Thyroid gland (tissue), 4 donors: ENCODE data around the gene C8A. TPM values are rescaled to one million over a fixed set of nuclear protein-coding genes. Genes with fewer than 3 reads are reported as not detected.

Experiments used
- DNase-seq, 2 donors: peaks; one replicate each; pipeline ENCODE4 v3.0.0-alpha.2; 2019
- H3K27ac ChIP-seq, 3 donors: fragments of 200-600 bp; sonication (generic); 1 replicate in 2 of 3; 2 replicates in 1 of 3; pipeline ENCODE4 v1.5.1; 2016 to 2019; ENCODE audit warnings: mild to moderate bottlenecking in 1 of 3, moderate library complexity in 1 of 3
- H3K27me3 ChIP-seq: fragments of 200-600 bp; sonication (generic); one replicate; pipeline ENCODE4 v1.5.1; 2019
- H3K36me3 ChIP-seq, 2 donors: fragments of 200-600 bp; sonication (generic); one replicate each; pipeline ENCODE4 v1.5.1; 2016 to 2019
- H3K4me1 ChIP-seq, 2 donors: fragments of 200-600 bp; sonication (generic); one replicate each; pipeline ENCODE4 v1.5.1; 2017 to 2019
- H3K4me3 ChIP-seq, 3 donors: fragments of 200-600 bp; sonication (generic); replicated peaks in 1 of 3; 1 replicate in 2 of 3; 2 replicates in 1 of 3; pipeline ENCODE4 v1.5.1; 2016; ENCODE audit warnings: mild to moderate bottlenecking in 1 of 3
- H3K9me3 ChIP-seq: fragments of 200-600 bp; sonication (generic); one replicate; pipeline ENCODE4 v1.5.1; 2017
- POLR2A ChIP-seq, 2 donors: fragments of 450-650 bp; IDR thresholded peaks; one replicate each; pipeline ENCODE4 v1.6.1; 2017; ENCODE audit warnings: antibody characterized with exemption in 2 of 2, mild to moderate bottlenecking in 2 of 2, moderate library complexity in 1 of 2
- WGBS, 2 donors: methylation state at CpG; one replicate each; pipeline ENCODE4 v1.1.5; 2017; 5-methylcytosine and 5-hydroxymethylcytosine counted together
- intact Hi-C: fragments of 100-400 bp; cut with DNase I; formaldehyde crosslinking; loops from one replicate; pipeline ENCODE4 v1.15.1; 2023
- total RNA-seq, 4 donors: library from RNA; depleted of rRNA; stranded (reverse); fragments of >200 nt; gene quantifications; one replicate each; pipeline ENCODE4 v1.2.3, GENCODE V29; 2016
- TF ChIP-seq, protein P1 (sequence below), 6 experiments: fragments of 200-600 bp in 3 of 6; fragments of 450-650 bp in 3 of 6; sonication (generic) in 3 of 6; IDR thresholded peaks; one replicate each; pipeline ENCODE4 v1.5.1; 2016 to 2019; ENCODE audit warnings: antibody characterized with exemption in 6 of 6, mild to moderate bottlenecking in 2 of 6, inconsistent platforms in 1 of 6, moderate library complexity in 1 of 6

Gene C8A
- total RNA-seq, 4 donors from 2014 or later, result not detected

DNA sequence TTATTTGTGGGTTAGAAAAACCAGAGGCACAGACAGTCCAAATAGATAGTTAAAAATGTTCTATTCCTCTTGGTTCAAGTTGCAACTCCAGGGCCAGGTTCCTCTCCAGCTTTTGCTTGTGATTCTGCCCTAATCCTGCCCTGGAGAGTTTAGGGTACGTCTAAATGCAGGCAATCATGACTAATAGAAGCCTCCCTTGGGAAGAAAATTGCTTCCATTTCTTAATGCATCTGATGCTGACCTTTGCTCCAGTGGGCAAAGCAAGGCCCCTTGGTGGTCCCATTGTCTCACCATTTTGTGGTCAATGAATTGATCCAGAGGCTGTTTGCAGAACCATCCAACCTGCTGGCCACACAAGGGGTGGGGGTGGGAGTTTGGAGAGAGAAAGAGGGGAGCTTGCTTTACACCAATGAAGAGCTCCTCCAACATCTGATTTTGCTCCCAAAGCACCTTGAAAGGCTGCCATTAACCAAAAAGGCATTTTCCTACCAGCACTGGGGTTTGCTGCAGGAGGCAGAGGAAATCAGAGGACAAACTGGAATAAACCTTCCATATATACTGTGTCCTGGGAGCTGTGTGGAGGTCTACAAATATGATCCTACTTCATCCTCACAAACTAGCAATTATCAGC, 79.9 kb downstream of the C8A start:
- 40 to 52% methylated on average over 1 of the region's 1 CpG for WGBS, 2 donors
- Histone ChIP-seq H3K4me3 (no peak overlapping the region), H3K27me3 (no peaks in the 10 kb centered on the region), H3K27ac (no peak overlapping the region), H3K4me1 (no peaks in the 10 kb centered on the region), H3K36me3 (no peaks in the 10 kb centered on the region), H3K9me3 (no peaks in the 10 kb centered on the region)
- DNase-seq, result no peak
- no peak for TF ChIP-seq POLR2A (IDR thresholded peaks at IDR 0.05)
- TF ChIP-seq, protein P1, sequence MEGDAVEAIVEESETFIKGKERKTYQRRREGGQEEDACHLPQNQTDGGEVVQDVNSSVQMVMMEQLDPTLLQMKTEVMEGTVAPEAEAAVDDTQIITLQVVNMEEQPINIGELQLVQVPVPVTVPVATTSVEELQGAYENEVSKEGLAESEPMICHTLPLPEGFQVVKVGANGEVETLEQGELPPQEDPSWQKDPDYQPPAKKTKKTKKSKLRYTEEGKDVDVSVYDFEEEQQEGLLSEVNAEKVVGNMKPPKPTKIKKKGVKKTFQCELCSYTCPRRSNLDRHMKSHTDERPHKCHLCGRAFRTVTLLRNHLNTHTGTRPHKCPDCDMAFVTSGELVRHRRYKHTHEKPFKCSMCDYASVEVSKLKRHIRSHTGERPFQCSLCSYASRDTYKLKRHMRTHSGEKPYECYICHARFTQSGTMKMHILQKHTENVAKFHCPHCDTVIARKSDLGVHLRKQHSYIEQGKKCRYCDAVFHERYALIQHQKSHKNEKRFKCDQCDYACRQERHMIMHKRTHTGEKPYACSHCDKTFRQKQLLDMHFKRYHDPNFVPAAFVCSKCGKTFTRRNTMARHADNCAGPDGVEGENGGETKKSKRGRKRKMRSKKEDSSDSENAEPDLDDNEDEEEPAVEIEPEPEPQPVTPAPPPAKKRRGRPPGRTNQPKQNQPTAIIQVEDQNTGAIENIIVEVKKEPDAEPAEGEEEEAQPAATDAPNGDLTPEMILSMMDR (IDR thresholded peaks at IDR 0.05), result no peak
- intact Hi-C loops, result no loop called here

DNA sequence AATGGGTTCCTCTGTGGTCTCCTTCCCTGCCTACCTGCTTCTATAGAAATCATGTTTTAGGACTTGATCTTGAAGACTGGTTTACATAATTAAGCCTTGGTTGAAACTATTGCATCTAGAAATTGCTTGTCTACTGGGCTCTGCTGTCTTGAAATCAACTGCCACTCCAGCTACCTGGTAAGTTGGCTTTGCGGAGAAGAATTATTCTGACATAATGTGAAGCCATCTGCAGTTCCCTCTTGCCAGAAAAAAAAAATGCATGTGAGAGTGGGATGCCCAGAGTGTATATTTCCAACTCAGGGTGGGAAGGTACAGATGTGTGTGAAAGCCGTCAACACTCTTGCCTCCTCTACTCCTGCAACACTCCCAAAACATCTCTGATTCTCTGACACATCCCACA, 84.0 kb downstream of the C8A start:
- DNase-seq, result no peak
- no peaks in the 10 kb centered on the region for H3K4me1 ChIP-seq
- H3K27ac ChIP-seq, result no peak overlapping the region
- TF ChIP-seq, protein P1 (IDR thresholded peaks at IDR 0.05), result no peak
- TF ChIP-seq POLR2A (IDR thresholded peaks at IDR 0.05), result no peak
- no peak overlapping the region for H3K4me3 ChIP-seq
- H3K9me3 ChIP-seq, result no peaks in the 10 kb centered on the region
- 95 to 97% methylated on average over 2 of the region's 2 CpGs for WGBS, 2 donors
- no peaks in the 10 kb centered on the region for H3K27me3 ChIP-seq
- no peaks in the 10 kb centered on the region for H3K36me3 ChIP-seq
- intact Hi-C loops, result no loop called here

DNA sequence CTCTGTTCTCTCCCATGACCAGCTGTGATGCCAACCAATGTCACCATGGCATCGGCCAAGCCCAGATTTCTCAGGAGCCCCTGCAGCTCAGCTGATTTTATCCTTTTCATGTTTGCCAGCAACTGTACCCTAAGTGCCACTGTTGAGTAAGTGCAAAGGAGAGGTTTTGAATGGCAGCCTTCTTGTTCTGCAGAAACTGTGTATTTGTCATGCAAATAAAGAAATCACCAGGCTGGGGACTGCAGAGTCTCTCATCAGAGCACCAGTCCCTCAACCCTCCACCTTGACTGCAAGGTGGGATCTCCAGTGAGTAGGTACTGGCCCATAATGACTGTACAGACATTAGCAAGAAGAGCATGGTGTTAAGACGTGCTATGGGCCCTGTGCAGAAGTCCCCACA, 84.6 kb downstream of the C8A start:
- H3K36me3 ChIP-seq, result no peaks in the 10 kb centered on the region
- DNase-seq, result no peak
- no peak overlapping the region for H3K27ac ChIP-seq
- no peaks in the 10 kb centered on the region for H3K27me3 ChIP-seq
- 90 to 93% methylated on average over 2 of the region's 2 CpGs for WGBS, 2 donors
- no peaks in the 10 kb centered on the region for H3K9me3 ChIP-seq
- TF ChIP-seq, protein P1 (IDR thresholded peaks at IDR 0.05), result no peak
- no peak for TF ChIP-seq POLR2A (IDR thresholded peaks at IDR 0.05)
- no peak overlapping the region for H3K4me3 ChIP-seq
- H3K4me1 ChIP-seq, result no peaks in the 10 kb centered on the region
- intact Hi-C loops, result no loop called here

DNA sequence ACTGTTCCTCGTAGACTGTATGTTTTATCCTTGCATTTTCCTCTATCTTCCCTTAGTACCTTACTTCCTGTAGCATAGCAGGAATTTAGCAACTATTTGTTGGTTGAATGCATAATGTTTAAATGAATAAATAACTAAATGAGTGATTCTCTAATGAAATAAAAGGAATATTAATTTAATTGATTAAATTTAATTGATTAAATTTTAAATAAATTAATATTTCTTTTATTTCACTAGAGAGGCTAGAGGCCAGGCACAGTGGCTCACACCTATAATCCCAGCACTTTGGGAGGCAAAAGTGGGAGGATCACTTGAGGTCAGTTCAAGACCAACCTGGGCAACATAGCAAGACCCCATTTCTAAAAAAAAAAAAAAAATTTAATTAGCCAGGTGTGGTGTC, 85.4 kb downstream of the C8A start:
- no peak for TF ChIP-seq POLR2A (IDR thresholded peaks at IDR 0.05)
- TF ChIP-seq, protein P1 (IDR thresholded peaks at IDR 0.05), result no peak
- intact Hi-C loops, result no loop called here
- no peaks in the 10 kb centered on the region for H3K9me3 ChIP-seq
- WGBS, 2 donors, result 0 to 42% methylated on average over 1 of the region's 1 CpG
- no peak for DNase-seq
- H3K27ac ChIP-seq, result no peak overlapping the region
- H3K27me3 ChIP-seq, result no peaks in the 10 kb centered on the region
- H3K4me1 ChIP-seq, result peaks cover 0 to 4% of the 10 kb centered on the region in 2 donors
- no peaks in the 10 kb centered on the region for H3K36me3 ChIP-seq
- H3K4me3 ChIP-seq, result no peak overlapping the region

DNA sequence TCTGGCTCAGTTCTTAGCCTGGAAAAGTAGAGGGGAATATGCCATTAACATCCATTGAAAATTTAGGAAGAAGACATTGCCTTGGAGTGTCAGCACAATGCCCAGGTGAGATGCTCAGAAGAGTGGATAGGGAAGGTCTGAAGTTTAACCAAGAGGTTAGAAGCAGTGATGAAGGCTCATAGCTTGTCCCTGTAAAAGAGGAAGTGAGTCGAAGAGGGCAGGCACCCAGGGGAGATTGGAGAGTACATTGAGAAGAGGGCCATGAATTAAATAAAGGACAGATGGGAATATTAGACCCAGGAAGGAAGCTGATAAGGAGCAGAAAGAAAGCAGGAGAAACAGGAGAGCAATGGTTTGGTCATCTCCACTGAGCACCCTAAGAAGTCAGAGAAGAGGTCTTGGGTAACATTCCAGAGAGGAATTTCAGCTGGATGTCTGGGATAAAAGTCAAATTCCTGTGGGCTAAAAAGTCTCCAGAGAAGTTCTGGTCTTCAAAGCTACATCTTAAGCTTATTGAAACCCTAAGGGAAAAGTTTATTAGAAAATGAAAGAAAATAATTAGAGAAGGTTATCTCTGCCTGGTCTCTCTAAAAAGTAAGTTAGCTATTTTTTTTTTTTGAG, 93.9 kb downstream of the C8A start:
- H3K4me3 ChIP-seq, result no peak overlapping the region
- no peak overlapping the region for H3K27ac ChIP-seq
- intact Hi-C loops, result no loop called here
- H3K36me3 ChIP-seq, result no peaks in the 10 kb centered on the region
- no peak for DNase-seq
- WGBS, 2 donors, result 73 to 76% methylated on average over 1 of the region's 1 CpG
- H3K27me3 ChIP-seq, result no peaks in the 10 kb centered on the region
- TF ChIP-seq, protein P1 (IDR thresholded peaks at IDR 0.05), result no peak
- no peak for TF ChIP-seq POLR2A (IDR thresholded peaks at IDR 0.05)
- no peaks in the 10 kb centered on the region for H3K9me3 ChIP-seq
- H3K4me1 ChIP-seq, result peaks cover 0 to 4% of the 10 kb centered on the region in 2 donors
